HEK293T (cell line): ENCODE measurements around the gene DEFB131A.
"Not testable (repeated sequence)": the region's sequence is repeated elsewhere in the genome, so short reads cannot be mapped to it uniquely, and the experiment has no call there.

Experiments
- ARNT ChIP-seq: fragments of 450-650 bp; IDR thresholded peaks from 2 replicates; pipeline ENCODE4 v1.6.1; 2017; ENCODE audit warnings: mild to moderate bottlenecking
- BHLHE40 ChIP-seq: fragments of 450-650 bp; IDR thresholded peaks from 2 replicates; pipeline ENCODE4 v1.6.1; 2016; ENCODE audit warnings: mild to moderate bottlenecking, moderate library complexity, borderline replicate concordance
- CTBP1 ChIP-seq: fragments of 450-650 bp; IDR thresholded peaks from 2 replicates; pipeline ENCODE4 v1.6.1; 2016; ENCODE audit warnings: borderline replicate concordance
- FOXA1 ChIP-seq: fragments of 450-650 bp; IDR thresholded peaks from 2 replicates; pipeline ENCODE4 v1.6.1; 2016; ENCODE audit warnings: mild to moderate bottlenecking
- FOXK2 ChIP-seq: fragments of 450-650 bp; IDR thresholded peaks from 2 replicates; pipeline ENCODE4 v1.6.1; 2016; ENCODE audit warnings: mild to moderate bottlenecking
- FOXM1 ChIP-seq: fragments of 450-650 bp; IDR thresholded peaks from 2 replicates; pipeline ENCODE4 v1.6.1; 2017; ENCODE audit warnings: mild to moderate bottlenecking, borderline replicate concordance
- HDGF ChIP-seq: fragments of 450-650 bp; IDR thresholded peaks from 2 replicates; pipeline ENCODE4 v1.6.1; 2017; ENCODE audit warnings: antibody characterized with exemption, borderline replicate concordance
- L3MBTL2 ChIP-seq: fragments of 450-650 bp; conservative IDR thresholded peaks from 2 replicates; pipeline ENCODE4 v1.6.1; 2016; ENCODE audit warnings: mild to moderate bottlenecking
- NFRKB ChIP-seq: fragments of 450-650 bp; IDR thresholded peaks from 2 replicates; pipeline ENCODE4 v1.6.1; 2016; ENCODE audit warnings: mild to moderate bottlenecking, moderate library complexity
- PKNOX1 ChIP-seq: fragments of 450-650 bp; IDR thresholded peaks from 2 replicates; pipeline ENCODE4 v1.6.1; 2016
- SP1 ChIP-seq: fragments of 450-650 bp; IDR thresholded peaks from 2 replicates; pipeline ENCODE4 v1.6.1; 2017
- SUZ12 ChIP-seq: fragments of 450-650 bp; IDR thresholded peaks from 2 replicates; pipeline ENCODE4 v1.6.1; 2016; ENCODE audit warnings: mild to moderate bottlenecking
- TARDBP ChIP-seq: fragments of 450-650 bp; IDR thresholded peaks from 2 replicates; pipeline ENCODE4 v1.6.1; 2016
- ZNF384 ChIP-seq: fragments of 450-650 bp; IDR thresholded peaks from 2 replicates; pipeline ENCODE4 v1.6.1; 2016

DNA sequence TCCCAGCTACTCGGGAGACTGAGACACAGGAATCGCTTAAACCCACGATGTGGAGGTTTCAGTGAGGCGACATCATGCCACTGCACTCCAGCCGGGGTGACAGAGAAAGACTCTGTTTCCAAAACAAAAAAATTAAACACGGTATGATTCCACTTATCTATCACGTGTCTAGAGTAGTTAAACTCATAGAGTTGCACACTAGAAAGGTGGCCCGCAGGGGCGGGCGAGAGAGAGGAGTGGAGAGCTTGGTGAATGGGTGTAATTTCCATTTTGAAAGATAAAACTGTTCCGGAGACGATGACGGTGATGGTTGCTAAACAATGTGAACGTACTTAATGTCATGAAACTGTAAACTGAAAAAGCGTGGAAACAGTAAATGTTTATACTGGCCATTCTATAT is 44.6 kb downstream of the DEFB131A start:
- TF ChIP-seq HDGF, FOXM1, SP1, ZNF384, PKNOX1, CTBP1, TARDBP, L3MBTL2, BHLHE40, SUZ12, FOXA1, NFRKB, FOXK2, ARNT: not testable (repeated sequence)
